Chondrocyte (in vitro differentiated cells): ENCODE results near the gene UMODL1. TPM values are rescaled to one million over a fixed set of nuclear protein-coding genes. Genes with fewer than 3 reads are reported as not detected.

Source experiments
- DNase-seq: peaks from one replicate; pipeline ENCODE4 v3.0.0; 2021; ENCODE audit warnings: mixed read lengths, low spot score
- H3K27ac Mint-ChIP-seq: one replicate; pipeline ENCODE4 v1.8.0; 2021; ENCODE audit warnings: mild to moderate bottlenecking, moderate library complexity, mixed read lengths; ENCODE audit not compliant: unreplicated experiment
- H3K27me3 Mint-ChIP-seq: 2 replicates; pipeline ENCODE4 v1.8.0; 2021; ENCODE audit warnings: low read depth, mixed read lengths
- H3K36me3 Mint-ChIP-seq: 2 replicates; pipeline ENCODE4 v1.8.0; 2021; ENCODE audit warnings: low read depth, mixed read lengths
- H3K4me1 Mint-ChIP-seq: 2 replicates; pipeline ENCODE4 v1.8.0; 2021; ENCODE audit warnings: low read depth, mild to moderate bottlenecking, mixed read lengths
- H3K4me3 Mint-ChIP-seq: one replicate; pipeline ENCODE4 v1.8.0; 2021; ENCODE audit warnings: mild to moderate bottlenecking, moderate library complexity, mixed read lengths; ENCODE audit not compliant: unreplicated experiment
- H3K9me3 Mint-ChIP-seq: 2 replicates; pipeline ENCODE4 v1.8.0; 2021; ENCODE audit warnings: low read depth, mixed read lengths
- total RNA-seq: library from RNA; stranded (reverse); gene quantifications from 3 replicates; pipeline ENCODE4 v1.2.1, GENCODE V29; 2021
- TF ChIP-seq, protein P1 (sequence below): fragments of 200-600 bp; sonication (generic); IDR thresholded peaks from 2 replicates; pipeline ENCODE4 v1.5.0; 2021; ENCODE audit warnings: antibody characterized with exemption, mild to moderate bottlenecking, moderate library complexity

The UMODL1 gene
- total RNA-seq, 1 donor from 2014 or later: not detected

DNA sequence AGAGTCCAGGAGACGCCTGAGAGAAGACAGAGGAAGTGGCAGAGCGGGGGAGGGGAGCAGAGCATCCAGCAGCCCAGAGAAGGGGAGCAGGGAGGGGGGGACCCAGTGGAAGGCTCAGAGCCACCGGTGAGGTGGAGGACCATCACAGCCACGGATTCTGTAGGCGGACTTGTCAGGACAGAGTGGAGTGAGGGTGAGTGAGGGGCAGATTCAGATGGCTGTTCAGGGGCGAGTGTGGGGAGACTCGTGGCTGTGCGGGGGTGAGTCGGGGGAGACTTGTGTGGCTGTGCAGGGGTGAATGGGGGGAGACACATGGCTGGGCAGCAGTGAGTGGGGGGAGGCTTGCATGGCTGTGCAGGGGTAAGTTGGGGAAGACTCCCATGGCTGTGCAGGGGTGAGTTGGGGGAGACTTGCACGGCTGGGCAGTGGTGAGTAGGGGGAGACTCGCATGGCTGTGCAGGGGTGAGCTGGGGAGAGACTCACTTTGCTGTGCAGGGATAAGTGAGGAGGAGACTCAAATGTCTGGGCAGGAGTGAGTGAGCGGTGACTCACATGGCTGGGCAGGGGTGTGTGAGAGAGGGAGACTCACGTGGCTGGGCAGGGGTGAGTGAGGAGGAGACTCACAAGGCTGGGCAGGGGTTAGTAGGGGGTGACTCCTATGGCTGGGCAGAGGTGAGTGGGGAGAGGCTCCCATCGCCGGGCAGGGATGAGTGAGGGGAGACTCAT lies 91.0 kb downstream of the UMODL1 start:
- DNase-seq: peak; percentile 87
- H3K36me3 Mint-ChIP-seq: no peaks in the 10 kb centered on the region
- H3K9me3 Mint-ChIP-seq: no peaks in the 10 kb centered on the region
- peaks cover 5% of the 10 kb centered on the region for H3K4me1 Mint-ChIP-seq
- no peak overlapping the region for H3K27ac Mint-ChIP-seq
- no peak overlapping the region for H3K4me3 Mint-ChIP-seq
- peaks cover 5% of the 10 kb centered on the region for H3K27me3 Mint-ChIP-seq
- TF ChIP-seq, protein P1, sequence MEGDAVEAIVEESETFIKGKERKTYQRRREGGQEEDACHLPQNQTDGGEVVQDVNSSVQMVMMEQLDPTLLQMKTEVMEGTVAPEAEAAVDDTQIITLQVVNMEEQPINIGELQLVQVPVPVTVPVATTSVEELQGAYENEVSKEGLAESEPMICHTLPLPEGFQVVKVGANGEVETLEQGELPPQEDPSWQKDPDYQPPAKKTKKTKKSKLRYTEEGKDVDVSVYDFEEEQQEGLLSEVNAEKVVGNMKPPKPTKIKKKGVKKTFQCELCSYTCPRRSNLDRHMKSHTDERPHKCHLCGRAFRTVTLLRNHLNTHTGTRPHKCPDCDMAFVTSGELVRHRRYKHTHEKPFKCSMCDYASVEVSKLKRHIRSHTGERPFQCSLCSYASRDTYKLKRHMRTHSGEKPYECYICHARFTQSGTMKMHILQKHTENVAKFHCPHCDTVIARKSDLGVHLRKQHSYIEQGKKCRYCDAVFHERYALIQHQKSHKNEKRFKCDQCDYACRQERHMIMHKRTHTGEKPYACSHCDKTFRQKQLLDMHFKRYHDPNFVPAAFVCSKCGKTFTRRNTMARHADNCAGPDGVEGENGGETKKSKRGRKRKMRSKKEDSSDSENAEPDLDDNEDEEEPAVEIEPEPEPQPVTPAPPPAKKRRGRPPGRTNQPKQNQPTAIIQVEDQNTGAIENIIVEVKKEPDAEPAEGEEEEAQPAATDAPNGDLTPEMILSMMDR: no peak

DNA sequence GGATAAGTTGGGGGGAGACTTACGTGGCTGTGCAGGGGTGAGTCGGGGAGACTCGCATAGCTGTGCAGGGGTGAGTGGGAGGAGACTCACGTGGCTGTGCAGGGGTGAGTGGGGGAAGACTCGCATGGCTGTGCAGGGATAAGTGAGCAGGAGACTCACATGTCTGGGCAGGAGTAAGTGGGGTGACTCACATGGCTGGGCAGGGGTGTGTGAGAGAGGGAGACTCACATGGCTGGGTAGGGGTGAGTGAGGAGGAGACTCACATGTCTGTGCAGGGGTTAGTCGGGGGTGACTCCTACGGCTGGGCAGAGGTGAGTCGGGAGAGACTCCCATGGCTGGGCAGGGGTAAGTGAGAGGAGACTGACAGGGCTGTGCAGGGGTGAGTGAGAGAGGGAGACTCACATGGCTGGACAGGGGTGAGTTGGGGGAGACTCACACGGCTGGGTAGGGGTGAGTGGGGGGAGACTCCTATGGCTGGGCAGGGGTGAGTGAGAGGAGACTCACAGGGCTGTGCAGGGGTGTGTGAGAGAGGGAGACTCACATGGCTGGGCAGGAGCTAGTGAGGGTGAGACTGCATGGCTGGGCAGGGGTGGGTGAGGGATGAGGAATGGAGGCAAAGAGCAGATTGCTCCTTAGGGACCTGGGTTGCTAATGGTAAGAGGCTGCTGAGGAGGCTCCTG lies 91.9 kb downstream of the UMODL1 start:
- no peak overlapping the region for H3K4me3 Mint-ChIP-seq
- H3K4me1 Mint-ChIP-seq: peaks cover 5% of the 10 kb centered on the region
- H3K27ac Mint-ChIP-seq: no peak overlapping the region
- TF ChIP-seq, protein P1: no peak
- no peak for DNase-seq
- H3K36me3 Mint-ChIP-seq: no peaks in the 10 kb centered on the region
- H3K27me3 Mint-ChIP-seq: peaks cover 1% of the 10 kb centered on the region
- H3K9me3 Mint-ChIP-seq: no peaks in the 10 kb centered on the region

DNA sequence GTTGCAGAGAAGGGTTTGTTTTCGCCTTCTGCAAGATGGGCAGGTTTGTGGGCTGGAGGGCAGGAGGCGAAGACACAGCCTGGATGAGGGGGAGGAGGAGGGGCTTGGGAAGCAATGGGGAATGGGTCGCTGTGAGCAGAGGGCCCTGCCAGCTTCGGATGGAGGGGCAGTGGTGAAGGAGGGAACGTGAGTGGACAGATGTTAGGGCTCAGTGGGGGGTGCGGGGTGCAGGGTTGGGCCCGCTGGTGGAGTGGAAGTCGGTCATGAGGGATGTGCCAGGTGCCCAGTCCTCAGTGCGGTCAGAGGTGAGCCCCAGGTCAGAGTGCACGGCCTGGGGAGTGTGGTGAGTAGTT lies 92.4 kb downstream of the UMODL1 start:
- Mint-ChIP-seq H3K36me3 (no peaks in the 10 kb centered on the region), H3K4me1 (peaks cover 5% of the 10 kb centered on the region), H3K27ac (no peak overlapping the region), H3K4me3 (no peak overlapping the region), H3K9me3 (no peaks in the 10 kb centered on the region), H3K27me3 (peaks cover 1% of the 10 kb centered on the region)
- TF ChIP-seq, protein P1: no peak
- no peak for DNase-seq

DNA sequence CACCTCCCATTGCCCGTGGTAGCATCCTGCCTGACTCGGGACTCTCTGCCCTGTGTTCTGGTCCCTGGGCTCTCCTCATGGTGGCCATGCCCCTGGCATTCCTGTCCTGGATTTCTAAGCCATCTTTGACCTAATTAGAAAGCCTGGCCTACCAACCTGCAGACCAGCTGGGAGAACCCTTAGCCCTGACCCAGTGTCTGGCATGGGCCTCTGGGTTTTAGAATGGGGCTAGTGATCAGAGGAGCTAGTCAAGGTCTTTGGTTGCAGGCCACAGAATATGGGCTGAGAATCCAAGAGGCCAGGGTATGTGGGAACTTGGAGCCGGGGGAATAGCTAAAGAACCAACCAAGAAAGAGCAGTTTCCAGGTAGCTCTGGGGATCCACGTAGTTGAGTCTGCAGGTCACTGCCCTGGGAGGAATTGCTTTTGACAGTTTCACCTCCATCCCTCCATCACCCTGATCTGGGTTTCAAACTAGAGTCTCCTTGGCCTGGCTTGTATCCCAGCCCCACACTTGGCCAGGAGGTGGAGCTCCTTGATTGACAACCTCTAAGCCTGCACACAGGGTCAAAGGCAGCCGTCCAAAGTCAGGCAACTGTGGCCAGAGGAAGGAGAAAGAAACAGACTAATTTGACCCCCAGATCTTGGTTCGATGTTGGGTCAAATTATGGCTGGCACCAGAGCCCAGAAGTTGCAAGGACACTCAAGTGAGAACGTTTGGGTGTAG lies 93.1 kb downstream of the UMODL1 start:
- Mint-ChIP-seq H3K4me3 (no peak overlapping the region), H3K9me3 (no peaks in the 10 kb centered on the region), H3K27me3 (peaks cover 1% of the 10 kb centered on the region), H3K4me1 (peaks cover 5% of the 10 kb centered on the region), H3K27ac (no peak overlapping the region), H3K36me3 (no peaks in the 10 kb centered on the region)
- TF ChIP-seq, protein P1: peak; percentile 63
- DNase-seq: no peak

DNA sequence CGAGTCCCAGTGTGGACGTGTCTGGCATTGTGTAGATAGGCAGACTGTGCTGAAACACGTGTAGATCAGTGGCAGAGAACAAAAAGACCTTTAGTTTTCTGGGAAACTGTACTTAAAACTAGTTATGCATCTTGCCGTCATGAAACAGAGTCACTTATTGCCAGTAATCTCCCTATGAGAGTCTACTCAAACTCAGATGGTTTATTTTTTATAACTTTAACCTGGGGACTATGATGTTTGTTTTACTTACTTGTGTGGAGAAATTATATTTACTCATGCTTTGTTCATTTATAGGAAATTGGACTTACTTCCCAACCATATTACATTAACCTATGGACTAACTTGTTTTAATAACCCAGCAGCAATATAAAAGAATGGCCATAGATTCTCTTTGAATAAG lies 93.7 kb downstream of the UMODL1 start:
- TF ChIP-seq, protein P1: no peak
- H3K36me3 Mint-ChIP-seq: no peaks in the 10 kb centered on the region
- no peak for DNase-seq
- H3K4me3 Mint-ChIP-seq: no peak overlapping the region
- H3K4me1 Mint-ChIP-seq: peaks cover 5% of the 10 kb centered on the region
- peaks cover 3% of the 10 kb centered on the region for H3K9me3 Mint-ChIP-seq
- H3K27ac Mint-ChIP-seq: no peak overlapping the region
- H3K27me3 Mint-ChIP-seq: peaks cover 1% of the 10 kb centered on the region
